Dedifferentiated amniotic fluid mesenchymal stem cell (primary cell): Measurements from ENCODE around the gene SPATA31E1.
A peak's percentile ranks its signal among the peaks of the same experiment; 100 is the strongest.

ENCODE experiments used
- DNase-seq: peaks from one replicate; pipeline ENCODE4 v3.0.0-alpha.2; 2016; ENCODE audit errors: extremely low spot score

SPATA31E1 gene

DNA sequence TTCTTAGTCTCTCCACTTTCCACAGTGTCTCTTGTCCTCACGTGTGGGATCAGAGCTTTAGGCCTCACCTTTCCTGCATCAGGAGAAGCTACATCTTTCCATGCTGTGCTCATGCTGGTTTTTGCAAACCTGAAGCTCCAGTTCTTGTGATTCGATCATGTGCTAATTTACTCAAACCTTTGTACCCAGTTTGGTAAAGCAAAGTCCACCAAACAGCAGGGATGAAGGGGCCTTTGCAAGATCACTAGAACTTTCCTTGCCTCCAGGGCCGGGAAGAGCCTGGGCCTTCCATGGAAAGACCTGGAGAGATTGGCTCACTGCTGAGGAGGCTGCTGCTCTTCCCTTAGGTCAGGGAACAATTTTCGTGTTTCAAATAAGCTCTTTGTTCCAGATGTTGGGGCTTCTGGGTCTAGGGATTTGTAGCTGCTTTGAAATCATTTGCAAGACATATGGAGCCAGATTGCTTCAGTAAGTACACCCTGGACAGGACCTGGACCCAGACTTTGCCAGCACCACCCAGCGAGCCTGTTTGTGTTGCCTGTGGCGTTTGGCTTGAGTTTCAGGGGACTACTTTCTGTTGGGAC, 18.7 kb upstream of the SPATA31E1 start:
- DNase-seq, result no peak

DNA sequence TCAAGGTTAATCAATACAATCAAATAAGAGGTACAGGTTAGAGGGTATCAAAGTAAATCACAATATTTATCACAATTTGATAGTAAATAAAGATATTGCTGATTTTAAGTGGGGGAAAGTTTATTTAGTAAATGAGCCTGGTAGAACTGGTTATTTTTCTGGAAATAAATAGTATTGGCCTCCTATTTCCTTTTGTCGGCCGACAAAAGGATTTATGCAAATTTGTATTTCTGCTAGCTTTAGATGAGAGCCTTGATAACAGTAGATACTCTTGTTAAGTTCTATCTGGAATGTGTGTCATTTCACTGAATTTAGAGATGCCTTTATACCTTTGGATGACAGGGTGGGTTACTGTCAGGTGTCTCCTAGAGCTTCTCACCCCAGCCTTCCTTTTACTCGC, 17.8 kb upstream of the SPATA31E1 start:
- no peak for DNase-seq

DNA sequence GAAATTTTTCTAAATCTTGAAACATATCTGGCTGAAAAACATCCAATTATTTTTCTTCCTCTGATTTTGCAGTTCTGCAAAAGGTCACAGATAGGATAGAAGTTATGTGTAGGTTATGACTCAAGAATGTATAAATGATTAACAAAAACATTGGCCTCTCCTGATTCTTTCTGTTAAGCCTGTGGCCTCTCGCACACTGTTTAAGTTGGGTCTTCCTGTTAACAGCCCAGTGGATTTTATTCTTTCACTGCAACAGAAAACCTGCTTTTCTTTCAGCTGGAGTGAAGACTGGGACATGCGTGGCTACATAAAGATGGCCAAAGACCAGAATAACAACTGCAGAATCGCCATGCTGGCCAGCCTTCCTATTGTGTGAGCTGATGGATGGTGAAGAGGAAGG, 17.1 kb upstream of the SPATA31E1 start:
- DNase-seq, result no peak

GRCh38 chr9:87867391-87867790, 15.3 kb upstream of the SPATA31E1 start:
- no peak for DNase-seq

GRCh38 chr9:87868175-87868574, 14.5 kb upstream of the SPATA31E1 start:
- no peak for DNase-seq

DNA sequence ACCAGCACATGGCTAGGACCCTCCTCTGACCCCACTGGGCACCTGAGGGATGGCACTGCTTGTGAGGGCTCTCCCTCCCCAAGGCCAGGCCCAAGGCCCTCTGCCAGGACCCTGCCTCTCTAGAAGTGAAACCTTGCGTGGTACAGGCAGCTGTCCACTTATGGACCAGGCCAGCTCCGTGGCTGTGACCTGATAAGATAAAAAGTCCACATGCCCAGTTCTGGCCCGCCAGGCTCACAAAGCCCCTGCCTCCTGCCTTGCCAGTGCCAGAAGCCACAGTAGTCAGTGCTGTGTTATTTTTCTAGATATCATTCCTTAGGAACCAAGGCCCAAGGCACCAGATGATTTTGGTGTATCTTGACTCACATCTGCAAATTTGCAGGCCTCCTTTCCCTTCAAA, 14.0 kb upstream of the SPATA31E1 start:
- DNase-seq, result no peak

DNA sequence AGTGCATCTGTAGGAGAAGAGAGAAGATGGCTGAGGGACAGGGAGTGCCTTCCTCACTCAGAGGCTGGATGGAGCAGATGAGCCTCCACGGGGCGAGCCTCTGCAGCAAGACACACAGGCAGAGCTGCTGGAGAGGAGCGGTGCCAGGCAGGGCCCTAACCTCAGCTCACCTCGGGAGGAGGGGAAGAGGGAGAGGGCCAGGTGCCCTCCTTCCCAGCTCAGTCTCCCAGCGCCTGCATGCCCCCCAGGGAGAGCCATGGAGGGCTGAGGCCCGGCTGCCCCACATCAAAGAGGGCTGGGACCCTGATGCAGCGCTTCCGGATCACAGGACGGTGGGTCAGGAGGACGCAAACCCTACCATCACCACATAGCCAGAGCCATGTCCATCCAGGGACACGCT, 13.6 kb upstream of the SPATA31E1 start:
- DNase-seq, result no peak

DNA sequence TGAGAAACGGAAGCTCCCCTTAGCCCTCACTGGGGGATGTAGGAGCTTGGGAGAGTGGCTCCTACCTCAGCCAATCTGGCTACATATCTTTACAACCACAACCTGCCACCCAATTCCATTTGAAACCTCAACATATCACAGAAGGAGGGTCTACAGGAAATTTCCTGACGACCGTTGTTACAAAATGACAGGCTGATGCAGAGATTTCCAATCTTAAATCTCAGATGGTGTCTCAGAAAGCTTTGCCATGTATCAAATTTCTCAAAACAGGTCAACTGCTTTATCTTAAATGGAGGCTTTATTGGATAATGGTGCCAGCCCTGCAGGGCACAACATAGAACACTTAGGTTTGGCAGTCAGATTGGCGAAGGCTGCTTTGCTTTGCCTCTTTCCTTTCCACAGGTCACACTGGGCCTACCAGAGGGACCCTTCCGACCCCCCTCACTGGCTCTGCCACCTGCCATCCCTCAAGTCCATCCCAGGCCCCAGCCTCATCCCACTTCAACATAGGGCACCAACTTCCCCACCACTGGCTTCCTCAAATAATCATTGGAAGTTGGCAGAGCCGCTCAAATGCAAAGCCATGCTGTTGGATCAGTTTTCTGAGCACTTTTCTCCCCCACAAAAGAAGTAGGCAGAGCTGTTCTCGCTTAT, 11.1 kb upstream of the SPATA31E1 start:
- DNase-seq, result no peak

DNA sequence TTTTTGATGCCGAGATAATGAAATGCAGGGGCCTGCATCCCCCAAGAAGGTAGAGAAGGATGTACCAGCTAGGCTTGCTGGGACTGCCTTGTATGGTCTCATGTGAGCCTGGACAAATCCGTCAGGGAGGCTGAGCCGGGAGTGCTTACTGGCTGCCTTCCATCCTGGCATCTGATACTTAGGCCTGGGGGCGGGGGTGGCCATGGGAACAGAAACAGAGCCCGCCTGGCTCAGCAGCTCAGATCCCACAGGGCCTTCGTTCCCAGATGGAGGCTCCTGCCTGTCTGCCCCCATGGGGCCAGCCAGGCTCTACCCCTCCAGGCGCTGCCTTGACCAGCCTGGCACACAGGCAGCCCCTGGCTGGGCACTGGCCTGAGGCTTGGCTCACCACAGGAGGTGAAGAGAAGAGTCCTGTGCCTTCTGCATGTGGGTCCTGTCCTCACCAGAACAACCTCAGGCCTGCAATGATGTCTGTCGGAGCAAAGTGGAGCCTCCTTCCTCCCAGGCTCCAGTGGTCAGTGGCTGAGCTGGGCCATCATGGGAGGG, 10.5 kb upstream of the SPATA31E1 start:
- DNase-seq, result peak; percentile 45

- no peak for DNase-seq
Observed at GRCh38 chr9:87873607-87874303, 8.9 kb upstream of the SPATA31E1 start.

- DNase-seq, result no peak
Observed at GRCh38 chr9:87874304-87874623, 8.4 kb upstream of the SPATA31E1 start.

DNA sequence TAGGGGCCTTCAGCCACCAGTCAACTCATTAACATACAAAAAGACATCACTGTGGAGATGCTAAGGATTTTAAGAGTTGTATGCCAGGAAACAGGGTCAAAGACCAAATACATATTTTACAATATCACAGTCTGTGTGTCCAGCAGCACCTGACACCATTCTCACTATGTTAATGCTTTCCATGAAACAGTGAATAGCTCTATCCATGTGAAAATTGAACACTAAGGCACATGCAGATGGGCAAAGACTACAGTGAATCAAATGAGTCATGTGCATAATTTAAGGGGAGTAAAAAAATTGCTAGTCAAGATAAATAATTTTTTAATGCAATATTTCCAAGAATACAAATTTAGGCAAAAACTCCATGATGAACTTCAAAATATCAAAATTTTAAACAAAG, 7.6 kb upstream of the SPATA31E1 start:
- DNase-seq, result no peak

DNA sequence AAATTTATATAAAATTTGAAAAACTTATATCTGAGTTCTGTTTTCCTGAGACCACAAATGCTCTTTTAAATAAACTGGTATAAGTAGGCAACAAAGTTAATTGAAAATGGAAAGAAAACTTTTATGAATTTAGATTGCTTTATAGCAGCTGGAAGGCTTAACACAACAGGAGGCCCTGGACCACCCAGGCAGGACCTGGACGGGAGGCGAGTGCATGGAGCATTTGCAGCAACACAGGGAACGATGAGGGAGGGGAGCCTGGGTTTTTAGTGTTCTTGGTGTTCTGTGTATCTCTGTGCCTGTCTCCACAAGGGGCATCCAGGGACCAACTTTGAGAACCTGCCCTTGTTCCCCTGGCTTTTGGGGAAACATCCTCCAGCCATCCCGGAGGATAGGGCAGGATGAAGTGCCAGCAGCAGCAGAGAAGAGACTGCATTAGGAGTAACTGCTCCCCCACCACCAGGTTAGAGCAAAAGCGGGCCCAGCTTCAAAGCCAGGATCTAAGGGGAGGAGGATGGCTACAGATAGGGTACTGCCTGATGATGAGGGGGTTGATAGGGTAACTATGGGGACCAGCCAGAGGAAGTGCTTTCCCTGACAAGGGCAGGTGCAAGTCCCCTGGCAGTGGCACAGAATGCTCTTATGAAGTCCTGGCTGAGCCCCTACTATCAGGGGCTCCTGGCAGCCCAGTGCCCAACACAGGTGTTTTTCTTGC, 6.7 kb upstream of the SPATA31E1 start:
- DNase-seq, result no peak

GRCh38 chr9:87876708-87877107, 6.0 kb upstream of the SPATA31E1 start:
- no peak for DNase-seq

GRCh38 chr9:87878989-87879511, 3.6 kb upstream of the SPATA31E1 start:
- peak; percentile 28 for DNase-seq

DNA sequence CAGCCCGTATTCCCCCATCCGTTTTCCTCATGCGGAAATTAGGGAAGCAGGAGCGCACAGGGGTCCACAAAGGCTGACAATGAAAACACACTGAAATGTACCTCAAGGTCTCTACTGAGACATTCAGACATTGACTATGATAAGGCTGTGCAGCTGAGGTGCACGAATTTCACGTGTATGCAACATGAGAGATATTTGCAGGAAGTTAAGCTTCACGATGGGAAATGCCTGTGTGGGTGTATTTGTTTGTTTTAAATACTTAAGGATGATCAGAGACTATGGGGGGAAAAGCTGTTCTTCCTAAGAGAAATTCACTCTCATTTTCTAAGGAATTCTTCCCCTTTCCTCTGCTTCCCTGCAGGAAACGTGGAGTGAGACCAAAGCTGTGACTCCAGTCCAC, 2.6 kb upstream of the SPATA31E1 start:
- no peak for DNase-seq

- DNase-seq, result no peak
Observed at GRCh38 chr9:87880683-87881082, 2.0 kb upstream of the SPATA31E1 start.

DNA sequence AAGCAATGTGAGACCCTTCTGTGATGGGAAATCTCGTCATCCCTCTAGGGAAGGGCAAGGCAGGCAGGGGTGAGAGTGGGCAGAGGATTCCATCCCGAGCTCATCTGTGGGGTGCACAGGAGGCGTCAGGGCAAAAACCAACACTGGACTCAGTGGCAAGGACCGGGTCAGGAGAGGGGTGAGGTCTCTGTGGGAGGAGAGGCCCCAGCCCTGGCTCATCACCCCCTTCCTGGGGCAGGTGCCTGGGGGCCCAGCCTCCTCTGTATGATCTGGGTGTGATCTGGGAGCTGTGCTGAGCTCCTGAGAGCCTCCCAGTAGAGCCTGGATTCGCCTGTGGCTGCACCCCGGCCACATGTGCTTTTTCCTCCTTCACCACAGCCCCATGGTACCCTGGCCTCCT, 597 bp downstream of the SPATA31E1 start:
- no peak for DNase-seq

GRCh38 chr9:87883990-87884389, 1.3 kb downstream of the SPATA31E1 start:
- DNase-seq, result no peak

DNA sequence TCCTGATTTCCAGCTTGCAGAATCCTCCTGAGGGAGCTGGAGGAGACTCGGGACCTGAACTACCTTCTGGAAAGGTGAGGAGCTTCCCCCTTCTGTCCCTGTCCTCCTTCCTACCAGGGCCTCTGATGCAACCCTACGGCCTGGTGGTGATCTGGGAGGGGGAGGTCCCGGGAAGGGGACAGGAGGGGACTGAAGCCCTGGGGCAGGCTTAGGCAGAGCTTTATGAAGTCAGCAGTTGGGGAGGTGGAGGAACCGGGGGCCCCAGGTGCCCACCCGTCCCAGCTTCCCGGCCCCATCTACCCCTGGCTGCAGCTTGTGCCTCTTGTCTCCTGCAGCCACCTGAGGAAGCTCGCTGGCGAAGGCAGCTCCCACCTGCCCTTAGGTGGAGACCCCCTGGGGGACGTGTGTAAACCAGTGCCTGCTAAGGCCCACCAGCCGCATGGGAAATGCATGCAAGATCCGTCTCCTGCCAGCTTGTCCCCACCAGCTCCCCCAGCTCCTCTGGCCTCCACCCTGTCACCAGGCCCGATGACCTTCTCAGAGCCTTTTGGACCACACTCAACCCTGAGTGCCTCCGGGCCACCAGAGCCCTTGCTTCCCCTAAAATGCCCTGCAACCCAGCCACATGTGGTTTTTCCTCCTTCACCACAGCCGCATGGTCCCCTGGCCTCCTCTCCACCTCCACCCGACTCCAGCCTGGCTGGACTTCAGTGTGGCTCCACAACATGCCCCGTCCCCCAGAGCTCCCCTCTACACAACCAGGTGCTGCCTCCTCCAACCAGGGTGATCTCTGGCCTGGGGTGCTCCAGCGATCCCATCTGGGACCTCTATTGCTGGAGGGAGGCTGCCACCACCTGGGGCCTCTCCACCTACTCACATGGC, 2.1 kb downstream of the SPATA31E1 start:
- no peak for DNase-seq

GRCh38 chr9:87885484-87886189, 3.0 kb downstream of the SPATA31E1 start:
- DNase-seq, result no peak
